Amniotic stem cell (primary cell): ENCODE data around the gene SMAD7.
"Not testable (repeated sequence)": the region's sequence is repeated elsewhere in the genome, so short reads cannot be mapped to it uniquely, and the experiment has no call there.

ENCODE experiments used
- DNase-seq: peaks from one replicate; lab custom pipeline; 2025; lab: John Stamatoyannopoulos, UW

SMAD7 gene

GRCh38 chr18:48877941-48878340 is 72.8 kb downstream of the SMAD7 start:
- DNase-seq: no peak

- DNase-seq: no peak
These were observed 74.2 kb downstream of the SMAD7 start for GRCh38 chr18:48876590-48876989.

- DNase-seq: no peak
These were observed 74.7 kb downstream of the SMAD7 start for GRCh38 chr18:48875942-48876511.

GRCh38 chr18:48875314-48875941 is 75.3 kb downstream of the SMAD7 start:
- no peak for DNase-seq

GRCh38 chr18:48874701-48875162 is 76.0 kb downstream of the SMAD7 start:
- DNase-seq: no peak

- DNase-seq: no peak
These were observed 76.5 kb downstream of the SMAD7 start for GRCh38 chr18:48874233-48874632.

GRCh38 chr18:48872234-48873145 is 78.3 kb downstream of the SMAD7 start:
- no peak for DNase-seq

- DNase-seq: no peak
These were observed 79.2 kb downstream of the SMAD7 start for GRCh38 chr18:48871391-48872166.

GRCh38 chr18:48870926-48871325 is 79.8 kb downstream of the SMAD7 start:
- DNase-seq: not testable (repeated sequence)
